DND-41 (cell line): Measurements from ENCODE around the gene FHIT.

Experiments
- ATAC-seq: fragments of 200-7000 bp; cut with Tn5 transposase; 3 replicates; pipeline ENCODE4 v1.9.1; 2021; ENCODE audit warnings: low read depth; ENCODE audit not compliant: insufficient read depth
- DNase-seq: peaks from one replicate; pipeline ENCODE4 v3.0.0-alpha.2; 2020
- H2AFZ ChIP-seq: 2 replicates; pipeline ENCODE4 v1.6.0; 2012; ENCODE audit warnings: low read depth, low read length
- H3K27ac ChIP-seq: 2 replicates; pipeline ENCODE4 v1.5.1; 2012; ENCODE audit warnings: low read length, inconsistent platforms
- H3K27me3 ChIP-seq: fragments of 200-600 bp; sonication (generic); 2 replicates; pipeline ENCODE4 v1.6.0; 2012; ENCODE audit warnings: low read length, mild to moderate bottlenecking, inconsistent platforms; ENCODE audit not compliant: insufficient read depth, poor library complexity
- H3K36me3 ChIP-seq: 2 replicates; pipeline ENCODE4 v1.5.1; 2012; ENCODE audit warnings: low read length, inconsistent platforms; ENCODE audit not compliant: insufficient read depth
- H3K4me1 ChIP-seq: 2 replicates; pipeline ENCODE4 v1.5.1; 2012; ENCODE audit warnings: mild to moderate bottlenecking, low read length; ENCODE audit not compliant: insufficient read depth
- H3K4me2 ChIP-seq: 2 replicates; pipeline ENCODE4 v1.6.0; 2012; ENCODE audit warnings: mild to moderate bottlenecking, moderate library complexity, low read length, inconsistent platforms; ENCODE audit not compliant: insufficient read depth
- H3K4me3 ChIP-seq, 2 experiments: fragments of 200-600 bp in 1 of 2; shearing (Covaris generic) in 1 of 2; 2 replicates each; pipeline ENCODE4 v1.5.1; 2012 to 2016; ENCODE audit warnings: inconsistent platforms in 2 of 2, low read length in 2 of 2, mild to moderate bottlenecking in 2 of 2, low read depth in 1 of 2, moderate library complexity in 1 of 2
- H3K79me2 ChIP-seq: 2 replicates; pipeline ENCODE4 v1.6.0; 2012; ENCODE audit warnings: low read length, inconsistent platforms; ENCODE audit not compliant: insufficient read depth
- H3K9ac ChIP-seq: 2 replicates; pipeline ENCODE4 v1.6.0; 2012; ENCODE audit warnings: low read depth, mild to moderate bottlenecking, inconsistent platforms, low read length, moderate library complexity
- H3K9me3 ChIP-seq: 2 replicates; pipeline ENCODE4 v1.5.1; 2012; ENCODE audit warnings: low read length, moderate library complexity, mild to moderate bottlenecking, inconsistent platforms; ENCODE audit not compliant: insufficient read depth, severe bottlenecking
- H4K20me1 ChIP-seq: 2 replicates; pipeline ENCODE4 v1.6.0; 2012; ENCODE audit warnings: low read length; ENCODE audit not compliant: insufficient read depth
- EZH2 ChIP-seq: IDR thresholded peaks from 3 replicates; pipeline ENCODE4 v1.6.1; 2012; ENCODE audit warnings: borderline replicate concordance, low read depth, mild to moderate bottlenecking, moderate library complexity, low read length, inconsistent platforms; ENCODE audit not compliant: severe bottlenecking
- TF ChIP-seq, protein P1 (sequence below): IDR thresholded peaks from 2 replicates; pipeline ENCODE4 v1.5.1; 2012; ENCODE audit warnings: borderline replicate concordance, low read length, moderate library complexity, mild to moderate bottlenecking; ENCODE audit not compliant: poor library complexity, severe bottlenecking; ENCODE audit errors: extremely low read depth

Gene FHIT

DNA sequence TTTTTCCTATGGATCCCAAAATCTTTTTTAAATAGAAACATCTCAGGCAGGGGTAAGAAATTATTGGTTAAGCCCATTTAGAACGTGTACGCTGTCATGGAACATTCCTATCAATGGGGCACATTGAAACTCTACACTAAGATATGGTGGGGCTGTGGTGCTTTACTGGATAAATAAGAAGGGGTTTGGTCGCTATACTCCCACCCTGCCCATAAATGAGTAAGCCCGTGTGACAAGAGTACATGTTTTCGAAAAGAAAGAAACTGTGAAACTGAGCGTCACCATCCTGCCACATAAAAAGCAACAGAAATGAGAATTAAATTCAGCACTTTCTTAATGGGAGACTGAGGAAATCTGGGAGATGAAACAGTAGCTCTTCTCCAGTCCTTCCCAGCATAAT, 1271.7 kb downstream of the FHIT start:
- ATAC-seq, result no peak
- Histone ChIP-seq H3K4me2 (no peak overlapping the region), H3K27me3 (no peaks in the 10 kb centered on the region), H3K36me3 (peaks cover 39% of the 10 kb centered on the region), H3K79me2 (no peaks in the 10 kb centered on the region), H3K4me3 (no peak overlapping the region), H3K27ac (peak overlapping the region; percentile 78; the same call in 1 of the 2 replicates), H3K9me3 (peaks cover 2% of the 10 kb centered on the region), H2AFZ (no peak overlapping the region), H3K4me1 (peaks cover 50% of the 10 kb centered on the region), H4K20me1 (no peaks in the 10 kb centered on the region), H3K9ac (no peak overlapping the region)
- no peak for DNase-seq
- TF ChIP-seq EZH2, result no peak
- TF ChIP-seq, protein P1, sequence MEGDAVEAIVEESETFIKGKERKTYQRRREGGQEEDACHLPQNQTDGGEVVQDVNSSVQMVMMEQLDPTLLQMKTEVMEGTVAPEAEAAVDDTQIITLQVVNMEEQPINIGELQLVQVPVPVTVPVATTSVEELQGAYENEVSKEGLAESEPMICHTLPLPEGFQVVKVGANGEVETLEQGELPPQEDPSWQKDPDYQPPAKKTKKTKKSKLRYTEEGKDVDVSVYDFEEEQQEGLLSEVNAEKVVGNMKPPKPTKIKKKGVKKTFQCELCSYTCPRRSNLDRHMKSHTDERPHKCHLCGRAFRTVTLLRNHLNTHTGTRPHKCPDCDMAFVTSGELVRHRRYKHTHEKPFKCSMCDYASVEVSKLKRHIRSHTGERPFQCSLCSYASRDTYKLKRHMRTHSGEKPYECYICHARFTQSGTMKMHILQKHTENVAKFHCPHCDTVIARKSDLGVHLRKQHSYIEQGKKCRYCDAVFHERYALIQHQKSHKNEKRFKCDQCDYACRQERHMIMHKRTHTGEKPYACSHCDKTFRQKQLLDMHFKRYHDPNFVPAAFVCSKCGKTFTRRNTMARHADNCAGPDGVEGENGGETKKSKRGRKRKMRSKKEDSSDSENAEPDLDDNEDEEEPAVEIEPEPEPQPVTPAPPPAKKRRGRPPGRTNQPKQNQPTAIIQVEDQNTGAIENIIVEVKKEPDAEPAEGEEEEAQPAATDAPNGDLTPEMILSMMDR, result no peak

DNA sequence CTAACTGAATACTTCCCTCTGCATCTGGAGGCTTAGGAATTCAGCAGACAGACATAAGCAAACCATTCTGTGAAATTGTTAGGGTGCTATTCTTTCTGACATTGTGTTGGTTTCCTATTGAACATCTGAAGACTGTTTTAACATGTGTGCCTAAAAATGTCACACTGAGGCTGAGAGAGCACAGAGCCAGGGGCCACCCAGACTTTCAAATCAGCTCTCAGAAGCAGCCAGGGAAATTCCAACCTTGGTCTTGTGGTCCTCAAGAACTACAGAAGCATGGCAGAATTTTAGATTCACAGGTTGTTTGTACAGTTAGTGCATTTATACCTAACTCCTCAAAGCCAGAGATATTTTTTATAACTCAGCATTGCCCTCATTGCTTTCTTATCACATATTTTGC, 1272.3 kb downstream of the FHIT start:
- no peak overlapping the region for H2AFZ ChIP-seq
- H3K9me3 ChIP-seq, result no peaks in the 10 kb centered on the region
- H3K9ac ChIP-seq, result no peak overlapping the region
- no peaks in the 10 kb centered on the region for H3K79me2 ChIP-seq
- no peak overlapping the region for H3K4me2 ChIP-seq
- no peaks in the 10 kb centered on the region for H4K20me1 ChIP-seq
- no peak for DNase-seq
- no peaks in the 10 kb centered on the region for H3K27me3 ChIP-seq
- TF ChIP-seq, protein P1, result no peak
- TF ChIP-seq EZH2, result no peak
- no peak overlapping the region for H3K4me3 ChIP-seq
- ATAC-seq, result no peak
- peak overlapping the region; percentile 39; the same call in 1 of the 2 replicates for H3K27ac ChIP-seq
- peaks cover 39% of the 10 kb centered on the region for H3K36me3 ChIP-seq
- peaks cover 50% of the 10 kb centered on the region for H3K4me1 ChIP-seq

DNA sequence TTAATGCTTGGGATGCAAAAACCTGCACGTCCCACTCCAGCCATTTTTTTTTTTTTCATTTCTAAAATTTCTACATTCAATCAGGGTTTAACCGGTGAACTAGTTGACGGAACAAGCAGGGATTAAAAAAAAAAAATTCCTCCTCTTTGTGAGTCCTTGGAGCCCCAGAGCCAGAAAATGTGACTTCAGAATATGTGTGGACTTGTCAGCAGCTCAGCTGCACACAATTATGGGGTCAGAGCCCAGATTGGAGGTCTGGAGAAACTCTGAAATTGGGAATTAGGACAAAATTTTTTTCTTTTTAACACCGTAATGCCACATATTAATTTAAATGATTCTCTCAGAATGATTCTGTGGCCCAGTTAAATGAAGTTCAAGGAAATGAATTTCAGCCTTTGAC, 1280.5 kb downstream of the FHIT start:
- Histone ChIP-seq H3K79me2 (no peaks in the 10 kb centered on the region), H3K4me2 (no peak overlapping the region), H2AFZ (no peak overlapping the region), H4K20me1 (no peaks in the 10 kb centered on the region), H3K9ac (no peak overlapping the region), H3K9me3 (no peaks in the 10 kb centered on the region), H3K27ac (no peak overlapping the region), H3K4me1 (no peaks in the 10 kb centered on the region), H3K36me3 (peaks cover 42% of the 10 kb centered on the region), H3K4me3 (no peak overlapping the region), H3K27me3 (no peaks in the 10 kb centered on the region)
- ATAC-seq (no peak), DNase-seq (no peak)
- TF ChIP-seq, protein P1, result no peak
- TF ChIP-seq EZH2, result no peak

DNA sequence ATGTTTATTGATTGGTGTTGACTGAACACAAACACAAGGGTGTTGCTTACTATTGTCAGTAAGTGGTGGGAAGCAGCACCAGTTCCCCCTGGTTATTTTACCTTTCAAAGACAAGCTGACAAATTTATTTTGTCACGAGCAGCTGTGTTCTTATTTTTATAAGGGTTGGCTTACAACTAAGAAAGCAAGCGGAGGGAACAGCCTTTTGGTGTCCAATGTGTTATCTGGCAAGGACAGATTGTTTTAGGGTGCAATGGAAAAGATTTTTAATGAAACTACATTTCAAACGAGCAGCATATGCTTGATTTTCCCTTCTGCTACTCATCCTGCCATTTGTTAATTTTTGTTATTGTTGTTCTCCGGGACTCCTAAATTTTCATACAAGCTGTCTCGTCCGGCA, 1280.9 kb downstream of the FHIT start:
- H2AFZ ChIP-seq, result no peak overlapping the region
- TF ChIP-seq, protein P1, result no peak
- no peak for TF ChIP-seq EZH2
- peaks cover 40% of the 10 kb centered on the region for H3K36me3 ChIP-seq
- no peaks in the 10 kb centered on the region for H3K9me3 ChIP-seq
- no peaks in the 10 kb centered on the region for H4K20me1 ChIP-seq
- no peak overlapping the region for H3K27ac ChIP-seq
- H3K27me3 ChIP-seq, result no peaks in the 10 kb centered on the region
- DNase-seq (no peak), ATAC-seq (no peak)
- H3K9ac ChIP-seq, result no peak overlapping the region
- H3K4me2 ChIP-seq, result no peak overlapping the region
- no peaks in the 10 kb centered on the region for H3K79me2 ChIP-seq
- no peak overlapping the region for H3K4me3 ChIP-seq
- H3K4me1 ChIP-seq, result no peaks in the 10 kb centered on the region
